ENCODE data around the gene DDX20. TPM values are rescaled to one million over a fixed set of nuclear protein-coding genes. Genes with fewer than 3 reads are reported as not detected.

DDX20 gene
- total and polyA plus RNA-seq, 2 of the 8 experiments (the other 6 are each of a cell fraction or from before 2014, with no cell fraction given), result 7.5 to 24.7 TPM

- TF ChIP-seq ATF2 (IDR thresholded peaks at IDR 0.05; ENCODE audit: low read length) (no peak), KDM4A (IDR thresholded peaks at IDR 0.05; ENCODE audit: low read depth, low read length, severe bottlenecking) (no peak), RFX5 (IDR thresholded peaks at IDR 0.05; ENCODE audit: borderline replicate concordance, low read depth, low read length) (no peak)
Observed at GRCh38 chr1:111802110-111802509, 46.4 kb downstream of the DDX20 start (continued).
